Choroid plexus epithelial cell (primary cell): ENCODE measurements around the gene SOX15.

Experiments
- DNase-seq: peaks from one replicate; pipeline ENCODE4 v3.0.0-alpha.2; 2010; ENCODE audit warnings: low read depth
- H3K4me3 ChIP-seq: 2 replicates; pipeline ENCODE4 v1.5.1; 2011; ENCODE audit warnings: low read depth, mild to moderate bottlenecking, control low read depth, low read length, moderate library complexity
- CTCF ChIP-seq: conservative IDR thresholded peaks from 2 replicates; pipeline ENCODE4 v1.5.1; 2011; ENCODE audit warnings: low read depth, mild to moderate bottlenecking, control low read depth, inconsistent platforms, low read length, moderate library complexity

The SOX15 gene

GRCh38 chr17:7557147-7557764 lies 32.6 kb downstream of the SOX15 start:
- TF ChIP-seq CTCF: no peak
- no peak overlapping the region for H3K4me3 ChIP-seq
- DNase-seq: no peak

- H3K4me3 ChIP-seq: no peak overlapping the region
- no peak for DNase-seq
- no peak for TF ChIP-seq CTCF
Observed at GRCh38 chr17:7556627-7557026, 33.3 kb downstream of the SOX15 start.

GRCh38 chr17:7555320-7555948 lies 34.5 kb downstream of the SOX15 start:
- H3K4me3 ChIP-seq: no peak overlapping the region
- peak; percentile 43 for TF ChIP-seq CTCF

GRCh38 chr17:7553356-7553755 lies 36.5 kb downstream of the SOX15 start:
- TF ChIP-seq CTCF: no peak
- no peak for DNase-seq
- H3K4me3 ChIP-seq: no peak overlapping the region

More at GRCh38 chr17:7555320-7555948, 34.5 kb downstream of the SOX15 start:
- no peak for DNase-seq

GRCh38 chr17:7552621-7553051 lies 37.3 kb downstream of the SOX15 start:
- DNase-seq: no peak
- no peak for TF ChIP-seq CTCF
- H3K4me3 ChIP-seq: no peak overlapping the region

GRCh38 chr17:7551396-7551795 lies 38.5 kb downstream of the SOX15 start:
- no peak for TF ChIP-seq CTCF
- H3K4me3 ChIP-seq: no peak overlapping the region

GRCh38 chr17:7550344-7550743 lies 39.5 kb downstream of the SOX15 start:
- H3K4me3 ChIP-seq: no peak overlapping the region
- DNase-seq: no peak
- TF ChIP-seq CTCF: no peak

More at GRCh38 chr17:7551396-7551795, 38.5 kb downstream of the SOX15 start:
- DNase-seq: no peak
